Endothelial cell of umbilical vein (primary cell): Measurements from ENCODE around the gene BACH2. TPM values are rescaled to one million over a fixed set of nuclear protein-coding genes. Genes with fewer than 3 reads are reported as not detected.

Experiments
- BruUV-seq: library from RNA; stranded (reverse); fragments of 400-500 nt; replicated peaks from 2 replicates; lab custom pipeline; 2021; lab: Mats Ljungman, UMichigan
- CTCF ChIA-PET: fragments of 300-600, 350-600 bp; sonication (Branson Sonifier 250); formaldehyde crosslinking; loops from one replicate; lab custom pipeline; 2021; ENCODE audit warnings: antibody characterized with exemption, inconsistent platforms; lab: Charles Lee
- POLR2A ChIA-PET: fragments of 300-600, 350-600 bp; sonication (Branson Sonifier 250); formaldehyde crosslinking; loops from one replicate; lab custom pipeline; 2021; ENCODE audit warnings: antibody characterized with exemption, inconsistent platforms; lab: Charles Lee
- DNase-seq: peaks from one replicate; pipeline ENCODE4 v3.0.0-alpha.2; 2011; ENCODE audit warnings: low read depth, low spot score
- FAIRE-seq: peaks from 2 replicates; lab custom pipeline; 2011; peaks lifted over from hg19 to GRCh38; lab: Jason Lieb, UNC
- H2AFZ ChIP-seq: 2 replicates; pipeline ENCODE4 v1.6.0; 2012; ENCODE audit warnings: low read depth, low read length, control low read depth, inconsistent platforms
- H3K27ac ChIP-seq: 2 replicates; pipeline ENCODE4 v1.5.1; 2011; ENCODE audit warnings: low read depth, mild to moderate bottlenecking, control low read depth, low read length, moderate library complexity; ENCODE audit not compliant: insufficient read depth
- H3K27me3 ChIP-seq, 2 experiments: 2 replicates each; pipeline versions ENCODE4 v1.6.0 to v1.6.1; 2011; ENCODE audit warnings: low read length in 2 of 2, mixed read lengths in 1 of 2; ENCODE audit not compliant: control insufficient read depth in 2 of 2, insufficient read depth in 2 of 2
- H3K36me3 ChIP-seq, 2 experiments: 2 replicates in 1 of 2; 3 replicates in 1 of 2; pipeline ENCODE4 v1.5.1; 2011; ENCODE audit warnings: low read length in 2 of 2, mild to moderate bottlenecking in 1 of 2, moderate library complexity in 1 of 2; ENCODE audit not compliant: control insufficient read depth in 2 of 2, insufficient read depth in 2 of 2; ENCODE audit errors: extremely low read depth in 1 of 2
- H3K4me1 ChIP-seq: 3 replicates; pipeline ENCODE4 v1.5.1; 2011; ENCODE audit warnings: mild to moderate bottlenecking, low read length; ENCODE audit not compliant: control insufficient read depth, insufficient read depth; ENCODE audit errors: extremely low read depth
- H3K4me2 ChIP-seq: 2 replicates; pipeline ENCODE4 v1.6.1; 2011; ENCODE audit warnings: low read length, control low read depth, mixed read lengths; ENCODE audit not compliant: insufficient read depth
- H3K4me3 ChIP-seq, 3 experiments: fragments of 200-600 bp in 1 of 3; sonication (generic), shearing (Covaris generic) in 1 of 3; replicated peaks in 1 of 3; 2 replicates each; pipeline ENCODE4 v1.5.1; 2011 to 2016; ENCODE audit warnings: control low read depth in 3 of 3, low read length in 3 of 3, mild to moderate bottlenecking in 2 of 3, inconsistent platforms in 1 of 3, low read depth in 1 of 3, moderate library complexity in 1 of 3; ENCODE audit not compliant: insufficient read depth in 1 of 3
- H3K79me2 ChIP-seq: 2 replicates; pipeline ENCODE4 v1.6.0; 2012; ENCODE audit warnings: low read length, inconsistent platforms; ENCODE audit not compliant: control insufficient read depth, insufficient read depth
- H3K9ac ChIP-seq: replicated peaks from 2 replicates; pipeline ENCODE3; 2011; ENCODE audit warnings: low read length, control low read depth; ENCODE audit not compliant: insufficient read depth; ENCODE audit errors: extremely low read depth
- H3K9me1 ChIP-seq: replicated peaks from 3 replicates; pipeline ENCODE4 v1.6.0; 2011; ENCODE audit warnings: mild to moderate bottlenecking, low read length; ENCODE audit not compliant: control insufficient read depth, insufficient read depth; ENCODE audit errors: extremely low read depth
- H3K9me3 ChIP-seq: replicated peaks from 2 replicates; pipeline ENCODE4 v1.5.1; 2012; ENCODE audit warnings: low read length, inconsistent platforms; ENCODE audit not compliant: control insufficient read depth, insufficient read depth
- H4K20me1 ChIP-seq: replicated peaks from 2 replicates; pipeline ENCODE3; 2011; ENCODE audit warnings: mild to moderate bottlenecking, low read length; ENCODE audit not compliant: control insufficient read depth, insufficient read depth; ENCODE audit errors: extremely low read depth
- CTCF ChIP-seq, 2 donors: IDR thresholded peaks; 1 replicate in 1 of 2; 2 replicates in 1 of 2; pipeline ENCODE4 v1.5.1; 2011; ENCODE audit warnings: low read length in 2 of 2, mild to moderate bottlenecking in 2 of 2, moderate library complexity in 2 of 2, control low read depth in 1 of 2, inconsistent platforms in 1 of 2, low read depth in 1 of 2; ENCODE audit not compliant: insufficient read depth in 1 of 2; ENCODE audit errors: extremely low read depth in 1 of 2
- EZH2 ChIP-seq: IDR thresholded peaks from 2 replicates; pipeline ENCODE4 v1.6.1; 2012; ENCODE audit warnings: borderline replicate concordance, low read depth, mild to moderate bottlenecking, moderate library complexity, low read length, inconsistent platforms; ENCODE audit not compliant: severe bottlenecking
- FOS ChIP-seq: IDR thresholded peaks from 2 replicates; pipeline ENCODE4 v1.6.1; 2011; ENCODE audit warnings: mild to moderate bottlenecking, low read length, moderate library complexity, borderline replicate concordance; ENCODE audit not compliant: insufficient read depth
- GATA2 ChIP-seq: IDR thresholded peaks from 2 replicates; pipeline ENCODE4 v1.7.0; 2011; ENCODE audit warnings: low read depth, mild to moderate bottlenecking, moderate library complexity, mixed read lengths, low read length; ENCODE audit not compliant: insufficient read length, insufficient read depth
- JUN ChIP-seq: IDR thresholded peaks from 2 replicates; pipeline ENCODE4 v1.6.1; 2011; ENCODE audit warnings: borderline replicate concordance, low read depth; ENCODE audit not compliant: insufficient read length, insufficient read depth
- MAX ChIP-seq: IDR thresholded peaks from 2 replicates; pipeline ENCODE4 v1.6.1; 2011; ENCODE audit not compliant: insufficient read depth, insufficient read length
- MYC ChIP-seq: IDR thresholded peaks from one replicate; pipeline ENCODE4 v1.6.1; 2011; ENCODE audit warnings: mild to moderate bottlenecking, low read depth, low read length
- POLR2A ChIP-seq: IDR thresholded peaks from 2 replicates; pipeline ENCODE4 v1.6.1; 2012; ENCODE audit warnings: low read depth, mild to moderate bottlenecking, control low read depth, low read length
- POLR2AphosphoS5 ChIP-seq: IDR thresholded peaks from 2 replicates; pipeline ENCODE4 v1.6.1; 2012; ENCODE audit warnings: low read depth, mild to moderate bottlenecking, control low read depth, low read length, moderate library complexity; ENCODE audit not compliant: insufficient read depth
- dilution Hi-C: fragments of 300-500 bp; cut with MboI; formaldehyde crosslinking; loops from one replicate; pipeline ENCODE4 v1.15.0; 2019; ENCODE audit warnings: low sequenced_read_pairs; ENCODE audit not compliant: extremely low pct_ligation_motif_present
- intact Hi-C: fragments of 100-400 bp; cut with micrococcal nuclease; formaldehyde crosslinking; loops from one replicate; pipeline ENCODE4 v1.10.0; 2022
- polyA plus RNA-seq, 4 experiments: library from polyadenylated mRNA; depleted of rRNA in 3 of 4; stranded (reverse) in 3 of 4; unstranded in 1 of 4; fragments of >200 nt; gene quantifications; 2 replicates each; pipeline versions ENCODE4 v1.2.1 to v1.2.3, GENCODE V29; 2011 to 2012; ENCODE audit warnings: missing spikeins in 1 of 4
- total RNA-seq: library from RNA; stranded (reverse); gene quantifications from 2 replicates; pipeline ENCODE4 v1.2.3, GENCODE V29; 2021

The BACH2 gene
- total and polyA plus RNA-seq, 2 donors (not counting 3 experiments of a cell fraction or from before 2014, with no cell fraction given) = 1.7 to 5.6 TPM

GRCh38 chr6:90336388-90336947 is 39.8 kb upstream of the BACH2 start:
- Histone ChIP-seq H3K9me3 (no peaks in the 10 kb centered on the region), H3K4me2 (no peak overlapping the region), H3K27me3 (peaks cover 8% of the 10 kb centered on the region in 2 experiments), H4K20me1 (no peaks in the 10 kb centered on the region), H3K4me1 (no peaks in the 10 kb centered on the region), H3K79me2 (no peaks in the 10 kb centered on the region), H3K36me3 (no peaks in the 10 kb centered on the region), H3K27ac (no peak overlapping the region), H3K9ac (no peak overlapping the region), H3K4me3 (no peak overlapping the region), H2AFZ (no peak overlapping the region), H3K9me1 (no peaks in the 10 kb centered on the region)
- TF ChIP-seq EZH2 (no peak), JUN (no peak)
- FAIRE-seq = no peak
- intact Hi-C loops (no loop called here), dilution Hi-C loops (no loop called here)
- POLR2A ChIA-PET = no interaction called here
- no peak for DNase-seq
- no TSS peak for BruUV-seq
- CTCF ChIA-PET = interaction anchor here (1.1 to 1.2 kb wide), 3 partner anchors 8 to 57 kb away, joined by 3 to 4 read pairs (median 4); no protein-coding TSS in a partner anchor

GRCh38 chr6:90333928-90334327 is 37.3 kb upstream of the BACH2 start:
- no peaks in the 10 kb centered on the region for H3K9me1 ChIP-seq
- POLR2A ChIA-PET = no interaction called here
- H2AFZ ChIP-seq = no peak overlapping the region
- DNase-seq = no peak
- TF ChIP-seq GATA2 = no peak
- TF ChIP-seq CTCF (IDR thresholded peaks at IDR 0.05; ENCODE audit: extremely low read depth in 1 of 2, insufficient read depth in 1 of 2, low read depth in 1 of 2, low read length in 2 of 2) = no peak
- no peak for TF ChIP-seq MAX
- no peak for TF ChIP-seq EZH2
- TF ChIP-seq FOS = no peak
- TF ChIP-seq MYC = no peak
- TF ChIP-seq POLR2AphosphoS5 = no peak
- TF ChIP-seq JUN = no peak
- no peak for TF ChIP-seq POLR2A
- no peaks in the 10 kb centered on the region for H3K79me2 ChIP-seq
- intact Hi-C loops = no loop called here
- peaks cover 5% of the 10 kb centered on the region in 2 experiments for H3K27me3 ChIP-seq
- no TSS peak for BruUV-seq
- CTCF ChIA-PET = no interaction called here
- H3K27ac ChIP-seq = no peak overlapping the region
- H3K4me2 ChIP-seq = no peak overlapping the region
- no peak overlapping the region for H3K4me3 ChIP-seq
- dilution Hi-C loops = no loop called here
- no peaks in the 10 kb centered on the region for H3K4me1 ChIP-seq
- no peaks in the 10 kb centered on the region for H3K9me3 ChIP-seq
- no peak overlapping the region for H3K9ac ChIP-seq
- no peaks in the 10 kb centered on the region for H3K36me3 ChIP-seq
- no peak for FAIRE-seq
- H4K20me1 ChIP-seq = no peaks in the 10 kb centered on the region
